Hematopoietic multipotent progenitor cell treated with erythropoietin and hydrocortisone succinate and interleukin-3 and kit ligand, for 8 days (in vitro differentiated cells): ENCODE results near the gene PALM3.
A peak's percentile ranks its signal among the peaks of the same experiment; 100 is the strongest.
"Not testable (repeated sequence)": the region's sequence is repeated elsewhere in the genome, so short reads cannot be mapped to it uniquely, and the experiment has no call there.

Experiments
- DNase-seq: peaks from one replicate; pipeline ENCODE4 v3.0.0-alpha.2; 2015

PALM3 gene

GRCh38 chr19:14028901-14029300 is 33.0 kb downstream of the PALM3 start:
- no peak for DNase-seq

- no peak for DNase-seq
Observed at GRCh38 chr19:14027856-14028450, 33.9 kb downstream of the PALM3 start, which contains the start of gene RLN3. Gene RLN3, plus strand, starts transcription at chr19:14028148. Its CDS starts 57 bp downstream, at chr19:14028205.

GRCh38 chr19:14026652-14027192 is 35.2 kb downstream of the PALM3 start:
- not testable (repeated sequence) for DNase-seq

- DNase-seq = peak; percentile 87
Observed at GRCh38 chr19:14023404-14024235, 38.3 kb downstream of the PALM3 start.

GRCh38 chr19:14022469-14022868 is 39.4 kb downstream of the PALM3 start:
- no peak for DNase-seq

DNA sequence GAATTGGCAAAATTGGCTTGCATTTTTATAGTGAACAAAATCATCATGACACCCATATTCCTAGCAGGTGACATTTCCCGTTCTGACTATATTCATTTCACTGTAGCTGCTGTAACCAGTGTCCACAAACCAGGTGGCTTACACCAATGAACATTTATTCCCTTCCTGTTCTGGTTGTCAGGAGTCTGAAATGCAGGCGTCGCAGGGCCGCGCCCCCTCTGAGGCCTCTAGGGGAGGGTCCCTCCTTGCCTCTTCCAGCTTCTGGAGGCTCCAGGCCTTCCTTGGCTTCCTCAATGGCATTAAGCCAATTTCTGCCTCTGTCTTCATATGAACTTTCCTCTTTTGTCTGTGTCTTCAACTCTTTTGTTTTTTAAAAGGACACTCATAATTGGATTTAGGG is 40.4 kb downstream of the PALM3 start:
- no peak for DNase-seq

GRCh38 chr19:14019739-14020138 is 42.1 kb downstream of the PALM3 start:
- DNase-seq = not testable (repeated sequence)

DNA sequence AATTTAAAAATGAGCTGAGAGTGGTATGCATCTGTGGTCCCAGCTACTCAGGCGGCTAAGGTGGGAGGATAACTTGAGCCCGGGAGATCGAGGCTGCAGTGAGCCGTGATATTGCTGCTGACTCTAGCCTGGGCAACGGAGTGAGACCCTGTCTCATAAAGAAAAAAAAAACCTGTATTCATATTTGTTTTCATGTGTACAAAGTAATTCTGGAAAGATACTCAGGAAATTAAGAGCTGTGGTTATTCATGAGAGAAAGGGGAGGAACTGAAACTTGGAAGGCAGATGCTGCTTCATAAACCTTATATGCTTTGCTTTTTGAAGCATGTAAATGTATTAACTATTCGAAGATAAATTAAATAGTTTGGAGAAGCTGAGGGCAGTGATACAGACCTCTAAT is 42.8 kb downstream of the PALM3 start:
- no peak for DNase-seq

DNA sequence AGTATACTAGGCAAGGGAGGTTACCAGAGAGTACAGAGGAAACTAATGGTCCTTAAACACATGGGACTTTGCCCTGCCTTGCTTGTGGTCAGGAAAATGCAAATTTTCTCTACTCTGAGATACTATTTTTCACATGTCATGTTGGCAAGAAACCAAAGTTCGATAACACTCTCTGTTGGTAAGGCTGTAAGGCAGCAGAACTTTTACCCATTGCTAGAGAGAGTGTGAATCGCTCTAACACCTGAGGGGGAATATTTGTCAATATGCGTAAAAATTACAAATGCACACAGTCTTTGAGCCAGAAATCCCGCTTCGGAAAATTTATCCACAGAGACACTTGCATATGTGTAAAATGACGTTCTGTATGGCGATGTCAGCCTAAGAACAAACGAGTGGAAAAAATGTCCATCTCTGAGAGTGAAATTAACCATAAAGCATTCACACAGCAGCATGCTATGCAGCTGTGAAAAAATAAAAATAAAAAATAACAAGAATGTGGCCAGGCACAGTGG is 46.3 kb downstream of the PALM3 start:
- peak; percentile 89 for DNase-seq

DNA sequence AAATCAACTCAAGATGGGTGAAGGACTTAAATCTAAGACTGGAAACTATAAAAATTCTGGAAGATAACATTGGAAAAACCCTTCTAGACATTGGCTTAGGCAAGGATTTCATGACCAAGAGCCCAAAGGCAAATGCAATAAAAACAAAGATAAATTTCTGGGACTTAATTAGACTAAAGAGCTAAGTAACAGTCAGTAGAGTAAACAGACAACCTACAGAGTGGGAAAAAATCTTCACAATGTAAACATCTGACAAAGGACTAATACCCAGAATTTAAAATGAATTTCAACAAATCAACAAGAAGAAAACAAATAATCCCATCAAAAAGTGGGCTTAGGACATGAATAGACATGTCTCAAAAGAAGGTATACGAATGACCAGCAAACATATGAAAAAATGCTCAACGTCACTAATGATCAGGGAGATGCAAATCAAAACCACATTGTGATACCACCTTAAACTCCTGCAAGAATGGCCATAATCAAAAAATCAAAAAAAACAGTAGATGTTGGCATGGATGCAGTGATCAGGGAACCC is 49.4 kb downstream of the PALM3 start:
- DNase-seq = no peak

DNA sequence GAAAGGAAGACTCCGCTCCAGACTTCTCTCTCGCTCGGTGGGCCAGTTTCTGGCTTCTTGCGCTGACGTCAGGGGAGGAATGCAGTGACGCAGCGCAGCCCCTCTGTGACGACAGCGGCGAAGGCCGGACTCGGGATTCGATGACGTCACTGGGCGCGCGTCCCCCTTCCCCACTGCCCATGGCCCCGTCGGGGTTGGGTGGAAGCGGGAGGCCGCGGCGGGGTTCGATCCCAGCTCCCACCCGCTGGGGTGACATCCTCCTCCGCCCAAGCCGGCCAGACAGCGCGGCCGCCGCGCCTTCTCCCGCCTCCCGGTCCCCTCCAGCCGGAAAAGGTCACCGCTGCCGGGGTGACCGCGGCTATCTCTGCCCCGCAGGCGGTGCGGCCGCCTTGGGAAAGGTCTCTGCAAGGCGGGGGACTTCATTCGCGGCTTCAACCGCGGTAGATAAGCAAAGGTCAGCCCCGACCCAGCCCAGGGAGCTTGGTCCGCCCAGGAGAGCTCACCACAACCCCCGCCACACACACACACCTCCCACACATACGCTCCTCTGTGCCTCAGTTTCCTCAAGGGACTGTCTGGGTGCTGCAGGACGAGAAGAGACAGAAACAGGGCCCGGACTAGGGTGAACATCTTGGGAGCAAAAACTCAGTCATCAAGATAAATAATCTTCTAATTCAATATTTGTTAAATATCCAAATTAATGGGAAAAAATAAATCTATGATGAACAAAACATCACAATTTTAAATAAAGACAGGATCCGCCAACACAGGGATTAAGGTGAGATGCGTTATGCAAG is 54.9 kb downstream of the PALM3 start:
- DNase-seq = peak; percentile 86

DNA sequence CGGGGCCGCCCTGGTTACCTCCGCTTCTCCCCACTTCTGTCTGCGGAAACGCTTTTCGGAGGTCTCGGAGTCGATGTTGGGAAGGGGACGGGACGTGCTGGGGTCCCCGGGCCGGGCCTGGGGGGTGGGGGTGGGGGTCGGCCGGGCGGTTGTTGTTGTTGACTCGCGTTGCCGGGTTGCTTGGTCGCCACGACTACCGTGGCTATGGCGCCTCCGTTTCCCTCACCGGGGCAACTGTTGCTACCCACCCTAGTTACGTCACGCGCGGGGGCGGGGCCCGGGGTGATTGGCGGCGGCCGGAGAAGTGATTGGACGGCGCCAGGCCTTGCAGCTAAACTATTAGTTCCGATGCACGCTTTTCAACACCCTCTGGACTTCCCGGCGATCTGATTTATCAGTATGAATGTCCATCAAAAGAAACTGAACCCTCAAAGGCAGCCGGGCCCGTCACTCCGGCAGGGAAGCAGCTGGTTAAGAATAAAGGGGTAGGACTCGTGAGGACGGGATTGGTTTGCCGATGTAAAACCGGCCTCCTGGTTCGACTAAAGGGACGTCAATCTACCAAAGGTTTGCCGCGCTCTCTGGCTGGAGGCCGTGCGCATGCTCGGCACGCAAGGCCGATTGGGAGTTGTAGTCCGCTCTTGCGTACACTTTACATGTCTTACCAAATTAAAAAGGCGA is 55.7 kb downstream of the PALM3 start, which contains the start of gene RFX1:
Gene RFX1 (minus strand): TSS at position 236 of the 681 bp plus-strand sequence. CDS start 12,477 bp downstream, outside the sequence.
- DNase-seq = peak; percentile 100

GRCh38 chr19:14005349-14006084 is 56.4 kb downstream of the PALM3 start:
- peak; percentile 79 for DNase-seq

DNA sequence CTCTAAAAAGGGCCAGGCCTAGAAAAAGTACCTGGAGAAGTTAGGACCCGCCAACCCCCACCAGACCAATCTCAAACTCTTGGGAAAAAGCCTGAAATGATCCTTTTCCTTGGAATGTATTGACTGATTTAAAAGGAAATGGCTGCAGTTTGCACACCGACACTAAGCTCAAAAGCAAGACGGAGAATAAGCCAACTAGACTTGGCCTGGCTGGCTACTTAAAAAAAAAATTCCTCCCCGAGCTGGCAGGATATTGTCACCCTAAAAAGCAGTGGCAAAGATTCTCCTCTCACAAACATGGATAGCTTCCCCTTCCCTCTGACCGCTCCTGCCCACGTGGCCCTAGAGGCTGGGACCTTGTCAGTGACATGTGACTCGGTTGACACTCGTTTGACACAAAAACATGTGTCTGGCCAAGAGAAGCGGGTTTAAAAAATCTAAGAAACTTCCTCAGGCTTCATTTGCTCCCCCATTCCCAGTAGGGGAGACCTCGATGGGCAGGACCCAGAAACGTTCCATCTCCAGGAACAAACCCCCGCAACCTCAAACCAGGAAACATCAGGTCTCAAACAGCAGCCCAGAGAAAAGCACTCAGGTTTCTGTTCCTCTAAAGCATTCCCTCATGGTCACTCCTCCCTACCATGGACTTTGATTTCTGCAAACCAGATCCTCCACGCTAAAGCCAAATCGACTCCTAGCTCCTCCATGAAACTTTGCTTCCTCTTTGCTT is 57.1 kb downstream of the PALM3 start:
- DNase-seq = peak; percentile 70
